ENCODE data around the gene TSPAN18. TPM values are rescaled to one million over a fixed set of nuclear protein-coding genes. Genes with fewer than 3 reads are reported as not detected.
A peak's percentile ranks its signal among the peaks of the same experiment; 100 is the strongest.

Gene TSPAN18
- total and polyA plus RNA-seq, 8 donors = 2.1 to 60.3 (median 11.0) TPM

DNA sequence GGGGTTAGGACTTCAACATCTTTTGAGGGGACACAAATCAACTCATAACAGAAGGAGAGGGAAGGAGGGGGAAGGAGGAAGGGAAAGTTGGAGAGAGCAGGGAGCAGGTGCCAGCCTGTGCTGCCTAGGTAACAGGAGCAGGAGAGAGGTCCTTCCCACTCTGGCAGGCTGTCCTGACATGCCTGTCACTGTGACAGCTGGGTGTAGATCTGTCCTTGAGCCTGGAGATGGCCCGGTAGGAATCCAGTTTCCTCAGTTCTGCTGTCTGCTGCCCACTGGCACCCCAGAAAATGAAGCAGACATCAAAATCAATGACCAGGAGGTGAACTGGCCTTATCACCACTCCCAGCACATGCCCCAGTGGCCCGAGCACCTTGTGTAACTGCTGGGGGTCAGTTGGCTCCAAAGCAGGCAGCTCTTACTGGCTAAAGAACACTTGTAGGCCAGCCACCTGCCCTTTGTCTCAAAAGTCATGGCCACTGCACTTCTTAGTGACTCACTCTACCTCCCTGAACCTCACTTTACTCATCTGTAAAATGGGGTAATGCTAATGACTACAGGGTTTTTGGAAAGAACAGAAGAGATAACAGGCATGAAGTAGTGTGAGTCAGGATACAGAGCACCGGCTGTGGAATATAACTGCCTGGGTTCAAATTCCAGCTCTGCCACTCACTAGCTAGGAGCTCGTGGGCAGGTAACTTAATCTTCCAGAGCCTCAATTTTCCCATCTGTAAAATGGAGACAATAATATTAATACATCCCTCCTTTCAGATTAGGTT, 8.0 kb upstream of the TSPAN18 start:
- intact Hi-C loops (cut with DNase I; ENCODE audit: low total_unique reads) = no loop called here
- Histone ChIP-seq H3K36me3 (no peaks in the 10 kb centered on the region), H3K9me3 (no peaks in the 10 kb centered on the region), H3K27ac (no peak overlapping the region), H3K4me3 (no peak overlapping the region), H3K4me1 (no peaks in the 10 kb centered on the region), H3K27me3 (peaks cover 0 to 6% (median 0%) of the 10 kb centered on the region in 3 donors)
- DNase-seq = no peak
- TF ChIP-seq EP300 (IDR thresholded peaks at IDR 0.05) (no peak), POLR2A (IDR thresholded peaks at IDR 0.05) (no peak), POLR2AphosphoS5 (IDR thresholded peaks at IDR 0.05) (no peak)
- TF ChIP-seq, protein P1, sequence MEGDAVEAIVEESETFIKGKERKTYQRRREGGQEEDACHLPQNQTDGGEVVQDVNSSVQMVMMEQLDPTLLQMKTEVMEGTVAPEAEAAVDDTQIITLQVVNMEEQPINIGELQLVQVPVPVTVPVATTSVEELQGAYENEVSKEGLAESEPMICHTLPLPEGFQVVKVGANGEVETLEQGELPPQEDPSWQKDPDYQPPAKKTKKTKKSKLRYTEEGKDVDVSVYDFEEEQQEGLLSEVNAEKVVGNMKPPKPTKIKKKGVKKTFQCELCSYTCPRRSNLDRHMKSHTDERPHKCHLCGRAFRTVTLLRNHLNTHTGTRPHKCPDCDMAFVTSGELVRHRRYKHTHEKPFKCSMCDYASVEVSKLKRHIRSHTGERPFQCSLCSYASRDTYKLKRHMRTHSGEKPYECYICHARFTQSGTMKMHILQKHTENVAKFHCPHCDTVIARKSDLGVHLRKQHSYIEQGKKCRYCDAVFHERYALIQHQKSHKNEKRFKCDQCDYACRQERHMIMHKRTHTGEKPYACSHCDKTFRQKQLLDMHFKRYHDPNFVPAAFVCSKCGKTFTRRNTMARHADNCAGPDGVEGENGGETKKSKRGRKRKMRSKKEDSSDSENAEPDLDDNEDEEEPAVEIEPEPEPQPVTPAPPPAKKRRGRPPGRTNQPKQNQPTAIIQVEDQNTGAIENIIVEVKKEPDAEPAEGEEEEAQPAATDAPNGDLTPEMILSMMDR (IDR thresholded peaks at IDR 0.05) = no peak
- 61 to 79% (median 70%) methylated on average over 4 of the region's 4 CpGs for WGBS, 5 donors

DNA sequence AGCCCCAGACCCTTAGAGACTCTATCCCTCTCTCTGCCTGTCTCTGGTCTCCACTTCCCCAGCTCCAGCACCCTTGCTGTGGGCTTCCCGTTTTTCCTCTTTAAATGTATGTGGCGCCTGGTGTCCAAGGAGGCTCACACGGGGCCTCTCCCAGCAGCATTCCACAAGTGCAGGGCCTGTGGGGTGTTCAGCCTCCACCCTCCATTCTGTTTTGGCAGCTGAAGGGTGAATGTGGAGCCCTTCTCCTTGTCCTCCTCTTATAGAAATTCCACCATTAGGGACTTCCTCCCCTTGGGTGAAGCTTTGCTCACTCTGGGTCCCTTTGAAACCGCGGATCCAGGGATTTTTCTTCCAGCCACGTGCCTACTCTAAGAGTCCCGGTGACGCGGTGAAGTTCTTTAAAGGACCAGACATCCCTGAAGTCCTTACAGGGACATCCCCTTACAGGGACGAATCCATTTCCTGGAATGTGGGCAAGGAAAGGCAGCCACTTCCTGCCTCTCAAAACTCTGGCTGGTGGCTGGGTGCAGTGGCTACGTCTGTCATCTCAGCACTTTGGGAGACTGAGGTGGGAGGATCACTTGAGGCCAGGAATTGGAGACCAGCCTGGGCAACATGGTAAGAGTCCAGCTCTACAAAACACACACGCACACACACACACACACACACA, 1.6 kb upstream of the TSPAN18 start:
- no peak for DNase-seq
- H3K27me3 ChIP-seq = peaks cover 0 to 51% (median 34%) of the 10 kb centered on the region in 3 donors
- peaks cover 15 to 49% (median 31%) of the 10 kb centered on the region in 4 donors for H3K4me1 ChIP-seq
- H3K27ac ChIP-seq = peak overlapping the region in 1 of 5 donors; percentile 73
- H3K36me3 ChIP-seq = no peaks in the 10 kb centered on the region
- H3K4me3 ChIP-seq = no peak overlapping the region
- TF ChIP-seq POLR2A (IDR thresholded peaks at IDR 0.05) (no peak), POLR2AphosphoS5 (IDR thresholded peaks at IDR 0.05) (no peak), EP300 (IDR thresholded peaks at IDR 0.05) (no peak)
- TF ChIP-seq, protein P1 (IDR thresholded peaks at IDR 0.05) = no peak
- 45 to 61% (median 60%) methylated on average over 12 of the region's 12 CpGs for WGBS, 5 donors
- intact Hi-C loops (cut with DNase I; ENCODE audit: low total_unique reads) = loop anchor here (5.0 kb wide), 1 partner anchor 182 kb away; no protein-coding TSS in a partner anchor
- no peaks in the 10 kb centered on the region for H3K9me3 ChIP-seq

DNA sequence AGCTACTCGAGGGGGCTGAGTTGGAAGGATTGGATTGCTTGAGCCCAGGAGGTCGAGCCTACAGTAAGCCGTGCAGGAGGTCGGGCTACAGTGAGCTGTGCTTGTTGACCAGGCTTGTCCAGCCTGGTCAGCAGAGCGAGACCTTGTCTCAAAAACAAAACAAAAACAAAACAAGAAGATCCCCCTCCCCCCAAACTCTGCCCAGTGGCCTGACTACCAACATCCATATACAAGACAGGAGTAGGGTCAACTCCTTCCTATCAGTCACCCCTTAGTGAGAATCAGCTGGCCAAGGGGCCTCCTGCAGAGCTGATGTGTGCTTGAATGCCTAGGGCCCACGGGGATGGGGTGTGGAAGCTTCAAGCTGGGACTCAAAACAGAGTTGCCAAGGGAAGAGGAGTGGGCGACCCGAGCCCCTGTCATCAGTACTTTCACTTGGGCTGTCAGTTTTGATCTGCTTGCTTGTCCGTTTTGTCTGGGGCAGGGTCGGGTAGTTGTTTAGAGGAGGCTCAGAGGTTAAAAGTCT, 942 bp upstream of the TSPAN18 start:
- H3K27ac ChIP-seq = peak overlapping the region in 2 of 5 donors; percentile 73 to 74
- no peaks in the 10 kb centered on the region for H3K36me3 ChIP-seq
- H3K9me3 ChIP-seq = no peaks in the 10 kb centered on the region
- no peak for DNase-seq
- TF ChIP-seq, protein P1 (IDR thresholded peaks at IDR 0.05) = no peak
- TF ChIP-seq EP300 (IDR thresholded peaks at IDR 0.05) (no peak), POLR2AphosphoS5 (IDR thresholded peaks at IDR 0.05) (no peak)
- peaks cover 15 to 51% (median 32%) of the 10 kb centered on the region in 4 donors for H3K4me1 ChIP-seq
- 56 to 68% (median 60%) methylated on average over 7 to 10 of the region's 10 CpGs for WGBS, 5 donors
- peaks cover 0 to 55% (median 35%) of the 10 kb centered on the region in 3 donors for H3K27me3 ChIP-seq
- no peak overlapping the region for H3K4me3 ChIP-seq
- intact Hi-C loops (cut with DNase I; ENCODE audit: low total_unique reads) = loop anchor here (5.0 kb wide), 1 partner anchor 181 kb away; no protein-coding TSS in a partner anchor

DNA sequence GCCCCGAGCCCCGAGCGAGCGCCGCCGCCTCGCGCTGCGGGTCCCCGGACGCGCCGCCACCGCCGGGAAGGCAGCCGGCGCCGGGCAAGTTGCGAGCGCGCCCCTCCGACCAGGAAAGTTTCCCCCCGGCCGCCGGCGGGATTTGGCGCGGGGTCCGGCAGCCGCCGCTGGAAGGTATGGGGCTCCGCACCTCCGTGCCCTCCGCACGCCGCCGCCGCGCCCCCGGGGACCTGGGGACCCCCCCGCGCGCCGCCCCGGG, 281 bp downstream of the TSPAN18 start:
- Histone ChIP-seq H3K9me3 (no peaks in the 10 kb centered on the region), H3K36me3 (no peaks in the 10 kb centered on the region), H3K4me3 (peak overlapping the region; percentile 68 to 76 (median 71)), H3K27me3 (peaks cover 0 to 55% (median 35%) of the 10 kb centered on the region in 3 donors), H3K27ac (peak overlapping the region in 4 of 5 donors; percentile 71 to 85 (median 73)), H3K4me1 (peaks cover 15 to 56% (median 35%) of the 10 kb centered on the region in 4 donors)
- TF ChIP-seq, protein P1 (IDR thresholded peaks at IDR 0.05) = no peak
- TF ChIP-seq POLR2A (IDR thresholded peaks at IDR 0.05) = no peak
- no peak for TF ChIP-seq EP300 (IDR thresholded peaks at IDR 0.05)
- no peak for TF ChIP-seq POLR2AphosphoS5 (IDR thresholded peaks at IDR 0.05)
- 0 to 2% (median 1%) methylated on average over 27 to 45 of the region's 45 CpGs; no CpG with 5 or more reads in 2 of the 5 donors for WGBS, 5 donors
- no peak for DNase-seq
- intact Hi-C loops (cut with DNase I; ENCODE audit: low total_unique reads) = loop anchor here (5.0 kb wide), 1 partner anchor 180 kb away; no protein-coding TSS in a partner anchor

Data from stomach (tissue), 9 donors.